ENCODE data around the gene PDE8A. TPM values are rescaled to one million over a fixed set of nuclear protein-coding genes. Genes with fewer than 3 reads are reported as not detected.

PDE8A gene
- total and polyA plus RNA-seq, 2 of the 4 experiments (the other 2 are of a cell fraction) = 32.4 to 35.9 TPM

GRCh38 chr15:84962955-84963354 lies 18.7 kb upstream of the PDE8A start:
- Histone ChIP-seq H3K79me1 (ENCODE audit: low read depth in 1 of 2, low read length in 2 of 2) (no peaks in the 10 kb centered on the region), H2BK20ac (ENCODE audit: low read depth, low read length) (0 out of 2 replicates have a peak overlapping the region, but pooled peaks have one; percentile 1), H4K5ac (ENCODE audit: low read depth, low read length) (no peak overlapping the region), H3K9me3 (ENCODE audit: control insufficient read depth, insufficient read depth, low read length) (peaks cover 5% of the 10 kb centered on the region), H3K9me1 (ENCODE audit: insufficient read depth, low read length) (peaks cover 11% of the 10 kb centered on the region), H3K56ac (ENCODE audit: extremely low read depth, insufficient read depth, low read length) (no peak overlapping the region), H2AK9ac (replicated peaks; ENCODE audit: low read depth, low read length, poor library complexity) (no peak overlapping the region), H4K8ac (ENCODE audit: low read depth in 2 of 2, low read length in 2 of 2) (no peak overlapping the region), H4K91ac (ENCODE audit: insufficient read depth, low read depth, low read length) (no peak overlapping the region; the same call in 1 of the 2 replicates), H3K23ac (ENCODE audit: low read depth, low read length) (peak overlapping the region; percentile 41; the same call in 1 of the 2 replicates), H4K20me1 (ENCODE audit: insufficient read depth, low read length) (no peaks in the 10 kb centered on the region), H3K4ac (ENCODE audit: low read depth, low read length) (no peak overlapping the region; the same call in 1 of the 2 replicates), H3K14ac (replicated peaks; ENCODE audit: low read depth, low read length) (peak overlapping the region; percentile 24; the same call in 1 of the 2 replicates), H3K18ac (ENCODE audit: low read depth, low read length) (no peak overlapping the region), H3K27me3 (ENCODE audit: control insufficient read depth, insufficient read depth, low read length) (no peaks in the 10 kb centered on the region), H2AFZ (replicated peaks; ENCODE audit: low read length, poor library complexity) (peak overlapping the region; percentile 26), H3K9ac (ENCODE audit: low read depth, low read length) (no peak overlapping the region), H2AK5ac (ENCODE audit: low read depth, low read length) (peak overlapping the region; percentile 87), H2BK120ac (ENCODE audit: low read depth, low read length) (0 out of 2 replicates have a peak overlapping the region, but pooled peaks have one; percentile 42), H3K27ac (ENCODE audit: insufficient read depth, low read length) (no peak overlapping the region), H3K4me1 (ENCODE audit: control insufficient read depth, insufficient read depth, low read length) (peaks cover 6% of the 10 kb centered on the region), H2BK5ac (ENCODE audit: low read depth, low read length, poor library complexity, severe bottlenecking) (no peak overlapping the region), H3K36me3 (ENCODE audit: control insufficient read depth, insufficient read depth, low read length) (no peaks in the 10 kb centered on the region), H3K4me2 (ENCODE audit: low read depth, low read length) (no peak overlapping the region), H2BK15ac (ENCODE audit: low read depth, low read length) (peak overlapping the region; percentile 36; the same call in 1 of the 3 replicates), H3K4me3 (ENCODE audit: insufficient read depth, low read depth, low read length) (no peak overlapping the region)
- no peak for TF ChIP-seq MAZ (IDR thresholded peaks at IDR 0.05; ENCODE audit: borderline replicate concordance, low read depth, low read length)
- TF ChIP-seq POLR2A (IDR thresholded peaks at IDR 0.05; ENCODE audit: low read depth, low read length) = no peak
- TF ChIP-seq BHLHE40 (IDR thresholded peaks at IDR 0.05; ENCODE audit: low read depth, low read length) = no peak
- TF ChIP-seq RCOR1 (IDR thresholded peaks at IDR 0.05; ENCODE audit: insufficient replicate concordance, low read length) = no peak
- TF ChIP-seq FOS (IDR thresholded peaks at IDR 0.05; ENCODE audit: low read depth, low read length) = no peak
- no peak for TF ChIP-seq RFX5 (IDR thresholded peaks at IDR 0.05; ENCODE audit: low read depth, low read length)
- TF ChIP-seq MXI1 (IDR thresholded peaks at IDR 0.05; ENCODE audit: borderline replicate concordance, low read depth, low read length) = no peak
- no peak for TF ChIP-seq MAFK (IDR thresholded peaks at IDR 0.05; ENCODE audit: low read depth, low read length)
- TF ChIP-seq CTCF (conservative IDR thresholded peaks at IDR 0.05; ENCODE audit: low read depth, low read length) = no peak
- TF ChIP-seq, protein P1, sequence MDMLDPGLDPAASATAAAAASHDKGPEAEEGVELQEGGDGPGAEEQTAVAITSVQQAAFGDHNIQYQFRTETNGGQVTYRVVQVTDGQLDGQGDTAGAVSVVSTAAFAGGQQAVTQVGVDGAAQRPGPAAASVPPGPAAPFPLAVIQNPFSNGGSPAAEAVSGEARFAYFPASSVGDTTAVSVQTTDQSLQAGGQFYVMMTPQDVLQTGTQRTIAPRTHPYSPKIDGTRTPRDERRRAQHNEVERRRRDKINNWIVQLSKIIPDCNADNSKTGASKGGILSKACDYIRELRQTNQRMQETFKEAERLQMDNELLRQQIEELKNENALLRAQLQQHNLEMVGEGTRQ (IDR thresholded peaks at IDR 0.05; ENCODE audit: low read depth, low read length) = no peak
- TF ChIP-seq CEBPB (IDR thresholded peaks at IDR 0.05; ENCODE audit: low read depth, low read length) = no peak
- no peak for TF ChIP-seq NFE2L2 (IDR thresholded peaks at IDR 0.05; ENCODE audit: low read depth, low read length)
- no peak for TF ChIP-seq CHD1 (IDR thresholded peaks at IDR 0.05; ENCODE audit: low read depth, low read length)
- no peak for TF ChIP-seq ELK1 (IDR thresholded peaks at IDR 0.05; ENCODE audit: borderline replicate concordance, low read depth, low read length)
- no peak for TF ChIP-seq SMC3 (IDR thresholded peaks at IDR 0.05; ENCODE audit: low read depth, low read length)
- no peak for TF ChIP-seq RAD21 (IDR thresholded peaks at IDR 0.05; ENCODE audit: low read length)
- no peak for DNase-seq
- no TSS peak for BruUV-seq (replicated peaks)
- in situ Hi-C loops (cut with MboI; ENCODE audit: low sequenced_read_pairs) = loop anchor here (25.0 kb wide), 1 partner anchor 324 kb away; no protein-coding TSS in a partner anchor
- dilution Hi-C loops (cut with HindIII; ENCODE audit: low sequenced_read_pairs, unreplicated experiment) = no loop called here
- no peak for ATAC-seq (ENCODE audit: low read depth)
- intact Hi-C loops (cut with micrococcal nuclease) = no loop called here
- ChIA-PET POLR2A (ENCODE audit: unreplicated experiment) (no interaction called here), CTCF (no interaction called here)
- no CpG with 5 or more reads among the region's 3 CpGs for WGBS, 2 experiments (ENCODE audit: extremely low coverage in 2 of 2, insufficient read length in 1 of 2)
